Ammon's horn (tissue), 1 donor: ENCODE data around the gene SLC9A8.

ENCODE experiments used
- DNase-seq: peaks from one replicate; pipeline ENCODE4 v3.0.0-alpha.2; 2016; ENCODE audit warnings: low spot score

Gene SLC9A8

DNA sequence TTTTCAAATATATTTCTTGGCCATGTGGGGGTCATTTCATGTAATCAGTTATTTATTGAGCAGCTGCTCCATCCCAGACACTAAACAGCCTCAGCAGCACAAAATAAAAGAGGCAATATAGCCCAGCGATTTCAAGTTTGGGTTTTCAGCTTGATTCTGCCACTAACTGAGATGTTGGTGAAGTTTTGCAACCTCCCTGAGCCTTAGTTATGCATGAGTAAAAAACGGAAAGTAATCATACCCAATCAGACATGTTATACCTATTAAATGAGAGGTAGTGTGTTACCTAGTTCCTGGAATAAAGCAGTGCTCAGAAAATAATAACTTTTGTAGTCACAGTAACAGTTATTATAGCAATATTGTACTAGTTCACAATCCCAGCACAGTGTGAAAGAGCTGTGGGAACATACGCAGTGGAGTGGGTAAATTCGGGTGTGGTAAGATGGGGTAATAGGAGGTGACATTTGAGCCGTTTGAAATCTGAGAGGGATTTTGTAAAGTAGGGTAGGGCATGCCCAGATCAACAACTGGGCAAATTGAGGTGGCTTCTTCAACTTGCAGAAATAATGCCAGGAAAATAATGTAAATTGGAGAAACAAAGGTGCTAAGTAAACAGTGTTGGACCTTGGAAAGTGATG, 1.5 kb downstream of the SLC9A8 start:
- DNase-seq = no peak

DNA sequence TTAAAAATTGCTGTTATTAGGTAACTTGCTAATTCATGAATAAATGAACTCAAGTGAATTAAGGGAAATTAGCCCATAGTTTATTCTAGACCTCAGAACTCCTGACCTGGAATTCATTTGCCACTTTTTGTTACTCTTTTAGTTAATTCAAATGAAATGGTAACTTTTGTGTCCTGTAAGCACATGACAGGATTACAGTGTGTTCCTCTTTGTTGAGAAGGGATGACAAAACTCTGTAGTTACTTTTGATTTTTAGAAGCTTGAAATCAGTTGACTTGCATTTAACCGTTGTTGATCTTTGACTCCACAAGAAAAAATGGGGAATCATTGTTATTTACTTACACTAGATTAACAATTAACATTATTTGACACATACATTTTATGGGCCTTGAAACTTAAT, 6.2 kb downstream of the SLC9A8 start:
- DNase-seq = no peak

DNA sequence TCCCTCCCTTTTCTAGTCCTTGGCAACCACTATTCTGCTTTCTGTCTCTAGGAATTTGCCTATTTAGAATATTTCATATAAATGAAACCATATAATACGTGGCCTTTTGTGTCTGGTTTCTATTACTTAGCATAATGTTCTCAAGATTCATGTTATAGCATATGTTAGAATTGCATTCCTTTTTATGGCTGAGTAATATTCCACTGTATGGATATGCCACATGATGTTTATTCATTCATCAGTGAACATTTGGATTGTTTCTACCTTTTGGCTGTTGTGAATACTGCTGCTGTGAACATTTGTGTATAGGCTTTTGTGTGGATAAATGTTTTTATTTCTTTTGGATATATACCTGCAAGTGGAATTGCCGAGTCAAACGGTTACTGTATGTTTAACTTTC, 7.1 kb downstream of the SLC9A8 start:
- no peak for DNase-seq

DNA sequence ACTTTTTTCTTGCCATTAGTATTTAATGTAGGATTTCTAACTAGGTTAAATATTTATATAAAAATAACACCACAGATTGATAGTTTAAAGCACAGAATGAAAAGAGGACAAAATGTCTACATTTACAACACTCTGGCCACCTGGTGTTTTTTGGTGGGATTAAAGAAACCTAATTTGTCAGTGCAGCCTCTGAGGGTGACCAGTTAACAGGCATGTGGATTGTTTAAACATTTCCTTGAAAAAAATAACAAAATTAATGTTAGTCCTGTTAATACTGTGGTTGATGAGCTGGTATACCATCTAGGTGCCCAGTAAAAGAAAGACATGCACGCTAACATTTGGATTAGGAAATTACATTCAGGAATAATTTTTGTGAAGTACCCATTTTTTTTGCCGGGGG, 8.8 kb downstream of the SLC9A8 start:
- no peak for DNase-seq

DNA sequence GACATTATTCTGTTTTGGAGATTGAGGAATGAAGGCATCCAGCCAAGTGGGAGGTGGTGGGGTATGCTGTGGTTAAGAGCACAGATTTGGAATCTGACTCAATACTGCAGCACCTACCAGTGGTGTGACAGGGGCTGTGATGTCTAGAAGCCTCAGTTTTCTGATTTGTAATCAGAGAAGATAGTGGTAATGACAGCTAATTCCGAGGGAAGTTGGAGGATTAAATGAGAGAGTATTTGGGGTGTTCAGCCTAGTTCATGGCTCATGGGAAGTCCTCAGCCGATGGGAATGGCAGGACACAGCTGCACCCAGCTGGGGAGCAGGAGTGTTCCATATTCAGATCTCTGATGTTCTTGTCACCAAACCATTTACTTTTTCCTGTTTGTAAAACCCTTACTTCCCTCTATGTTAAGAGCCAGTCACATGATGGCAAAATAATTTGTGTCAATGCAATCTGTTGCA, 9.3 kb downstream of the SLC9A8 start:
- DNase-seq = peak; percentile 35

DNA sequence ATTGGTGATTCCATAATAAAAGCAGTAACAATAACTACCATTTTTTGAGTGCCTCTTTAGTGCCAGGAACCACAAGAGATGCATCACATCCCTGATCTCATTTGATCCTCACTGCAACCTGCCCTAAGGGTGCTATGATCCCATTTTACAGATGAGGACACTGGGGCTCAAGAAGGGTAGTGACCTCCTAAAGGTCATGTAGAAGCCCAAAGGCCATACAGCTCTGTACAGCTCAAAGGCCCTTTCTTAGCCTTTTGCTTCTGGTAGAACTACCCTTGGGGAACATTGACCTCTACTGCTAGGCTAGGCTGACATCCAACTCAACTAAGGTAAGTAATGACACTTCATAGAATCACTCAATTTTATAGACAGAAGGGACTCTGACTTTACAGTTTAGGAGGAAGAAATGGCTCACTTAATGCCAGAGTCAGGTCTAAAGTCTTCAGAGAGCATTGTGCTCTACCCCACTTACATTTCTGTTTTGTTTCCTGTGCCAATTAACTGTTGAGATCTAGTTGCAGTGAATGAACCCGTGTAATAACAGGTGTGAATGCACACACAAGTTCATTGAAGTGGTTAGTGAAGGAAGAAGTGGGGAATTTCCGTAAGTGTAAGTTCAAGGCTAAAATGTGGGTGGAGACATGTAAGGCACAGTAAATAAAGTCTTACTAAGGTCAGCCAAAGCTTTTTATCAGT, 10.7 kb downstream of the SLC9A8 start:
- DNase-seq = no peak

DNA sequence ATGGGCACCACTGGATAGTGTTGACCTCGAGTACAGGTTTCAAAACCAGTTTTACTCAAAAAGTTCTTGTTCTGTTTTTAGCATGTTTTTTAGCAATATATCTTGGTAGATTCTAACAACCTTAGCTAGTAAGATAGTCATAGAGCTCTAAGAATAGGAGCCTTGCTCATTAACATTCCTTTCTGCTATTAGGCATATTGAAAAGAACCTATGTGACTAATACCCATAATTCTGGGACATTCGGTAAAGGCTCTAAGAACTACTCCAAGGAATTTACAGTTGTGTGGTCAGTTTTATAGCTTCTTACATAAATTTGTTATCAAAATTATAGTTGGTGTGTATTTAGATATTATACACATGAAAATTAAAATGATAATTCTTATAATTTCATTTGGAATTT, 11.6 kb downstream of the SLC9A8 start:
- DNase-seq = no peak

DNA sequence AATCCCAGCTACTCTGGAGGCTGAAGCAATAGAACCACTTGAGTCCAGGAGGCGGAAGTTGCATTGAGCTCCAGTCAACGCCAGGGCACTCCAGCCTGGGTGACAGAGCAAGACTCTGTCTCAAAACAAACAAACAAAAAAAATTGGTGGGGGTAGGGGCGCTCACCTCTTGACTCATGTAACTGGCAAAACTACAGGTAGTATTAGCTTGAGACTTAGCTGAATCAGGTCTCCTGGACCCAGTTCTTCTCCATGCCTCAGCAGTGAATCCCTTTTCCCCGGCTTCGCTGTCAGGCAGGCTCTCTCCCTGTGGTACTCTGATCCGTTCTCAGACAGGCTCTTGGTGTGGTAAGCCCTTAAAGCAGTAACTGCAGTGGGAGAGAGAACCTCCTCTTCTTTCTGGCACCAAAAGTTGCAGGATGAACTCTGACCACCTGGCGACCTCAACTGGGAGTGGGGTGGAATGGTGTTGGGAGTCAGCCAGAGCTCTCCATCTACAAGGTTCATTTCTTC, 12.9 kb downstream of the SLC9A8 start:
- no peak for DNase-seq

DNA sequence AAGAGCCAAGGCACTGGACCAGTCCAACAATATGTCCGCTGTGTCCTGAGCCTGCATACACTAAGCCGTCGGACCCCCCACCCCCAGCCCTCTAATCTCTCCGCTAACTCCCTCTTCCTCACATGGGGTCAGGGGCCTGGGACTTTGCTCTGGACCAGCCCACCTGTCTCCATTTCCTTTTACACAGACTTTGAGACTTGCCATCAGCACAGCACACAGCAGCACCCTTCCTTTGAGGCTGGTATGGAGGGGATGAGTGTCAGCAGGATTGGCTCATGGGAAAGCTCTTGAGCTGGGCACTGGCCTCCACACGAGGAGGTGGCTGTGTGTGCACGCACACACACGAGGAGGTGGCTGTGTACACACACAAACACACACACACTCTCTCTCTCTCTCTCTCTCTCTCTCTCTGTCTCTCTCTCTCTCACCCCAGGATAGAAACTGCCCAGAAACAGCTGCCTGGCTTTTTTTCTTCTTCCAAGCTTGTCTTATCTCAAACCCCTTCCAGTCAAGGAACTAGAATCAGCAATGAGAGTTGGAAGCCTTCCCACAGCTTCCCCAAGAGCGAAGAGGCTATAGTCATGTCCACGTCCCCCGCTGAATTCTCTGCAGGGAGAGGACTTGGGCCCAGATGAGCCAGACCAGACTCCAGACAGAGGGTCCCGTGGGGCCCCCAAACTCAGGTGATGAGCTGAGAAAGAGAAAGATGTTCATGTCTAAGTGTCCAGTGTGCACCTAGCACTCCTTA, 18.6 kb downstream of the SLC9A8 start:
- no peak for DNase-seq

DNA sequence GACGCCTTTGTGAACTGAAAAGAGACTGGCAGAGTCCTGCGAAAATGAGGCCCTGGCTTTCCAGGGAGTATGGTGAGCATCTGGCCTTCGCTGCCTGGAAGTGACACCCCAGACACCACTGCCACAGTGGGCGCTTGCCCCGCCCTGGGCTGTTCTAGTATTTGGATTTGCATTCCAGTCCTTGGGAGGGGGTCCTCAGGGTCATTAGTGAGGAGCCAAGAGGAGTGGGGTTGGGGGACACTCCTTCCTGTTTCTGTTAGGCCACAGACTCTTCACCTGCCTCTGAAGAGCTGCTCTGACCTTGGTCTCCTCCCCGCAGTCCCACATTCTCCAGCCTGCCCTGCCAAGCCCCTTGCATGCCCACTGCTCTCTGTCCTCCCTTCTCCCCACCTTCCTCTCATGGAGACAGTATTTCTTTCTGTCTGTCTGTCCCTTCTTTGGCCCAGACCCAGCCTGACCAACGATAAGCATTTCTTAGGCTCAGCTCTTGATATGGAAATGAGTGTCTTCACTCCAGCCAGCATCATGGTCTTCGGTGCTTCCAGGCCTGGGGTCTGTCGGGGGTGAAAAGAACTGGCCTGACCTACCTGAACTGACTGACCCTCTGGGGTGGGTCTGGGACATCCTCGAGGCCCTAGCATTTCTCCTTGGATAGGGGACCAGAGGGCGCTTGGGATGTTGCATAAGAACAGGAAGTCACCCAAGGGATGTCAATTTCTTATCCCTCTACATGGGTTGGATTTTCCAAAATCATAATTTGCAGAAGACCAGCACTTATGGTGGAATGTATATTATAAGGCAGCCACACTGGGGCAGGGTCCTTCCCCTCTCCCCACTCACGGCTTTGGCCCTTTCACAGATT, 19.4 kb downstream of the SLC9A8 start:
- DNase-seq = no peak

DNA sequence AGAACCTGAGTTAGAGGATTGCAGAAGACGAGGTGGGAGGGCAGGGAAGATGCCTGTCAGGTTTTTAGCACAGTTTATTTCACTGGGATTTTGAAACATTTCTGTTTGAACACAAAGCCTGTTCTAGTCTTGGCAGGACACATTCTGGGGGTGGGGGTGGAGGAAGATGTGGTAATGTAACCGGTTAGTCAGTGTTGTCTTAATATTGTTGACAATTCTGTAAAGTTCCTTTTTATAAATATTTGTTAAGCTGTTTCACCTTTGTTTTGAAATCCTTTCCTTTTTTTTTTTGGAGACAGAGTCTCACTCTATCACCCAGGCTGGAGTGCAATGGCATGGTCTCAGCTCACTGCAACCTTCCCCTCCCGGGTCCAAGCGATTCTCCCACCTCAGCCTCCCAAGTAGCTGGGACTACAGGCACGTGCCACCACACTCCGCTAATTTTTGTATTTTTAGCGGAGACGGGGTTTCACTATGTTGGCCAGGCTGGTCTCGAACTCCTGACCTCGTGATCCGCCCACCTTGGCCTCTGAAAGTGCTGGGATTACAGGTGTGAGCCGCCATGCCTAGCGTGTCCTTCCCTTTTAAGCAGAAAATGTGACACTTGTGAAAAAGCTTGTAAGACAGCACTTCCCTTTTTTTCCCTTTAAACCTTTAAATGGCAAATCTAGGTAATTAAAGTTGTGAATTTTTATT, 20.2 kb downstream of the SLC9A8 start:
- peak; percentile 46 for DNase-seq

DNA sequence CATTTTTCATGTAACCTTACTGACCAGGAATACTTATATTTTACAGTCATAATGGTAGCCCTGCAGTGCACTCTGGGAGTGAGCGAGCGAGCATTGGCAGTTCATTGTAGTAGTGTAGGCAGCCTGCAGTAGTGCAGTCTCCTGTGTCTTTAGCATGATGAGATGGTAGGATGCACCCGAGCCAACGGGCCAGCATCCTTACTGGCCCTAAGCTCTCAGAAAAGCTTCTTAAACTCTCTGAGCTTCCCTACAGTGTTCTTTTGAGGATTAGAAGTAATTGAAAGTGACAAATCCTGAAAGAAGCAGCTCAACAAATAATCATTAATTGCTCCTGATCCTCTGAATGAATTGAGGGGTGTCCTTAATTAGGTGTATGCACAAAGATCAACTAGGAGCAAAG, 20.9 kb downstream of the SLC9A8 start:
- no peak for DNase-seq

DNA sequence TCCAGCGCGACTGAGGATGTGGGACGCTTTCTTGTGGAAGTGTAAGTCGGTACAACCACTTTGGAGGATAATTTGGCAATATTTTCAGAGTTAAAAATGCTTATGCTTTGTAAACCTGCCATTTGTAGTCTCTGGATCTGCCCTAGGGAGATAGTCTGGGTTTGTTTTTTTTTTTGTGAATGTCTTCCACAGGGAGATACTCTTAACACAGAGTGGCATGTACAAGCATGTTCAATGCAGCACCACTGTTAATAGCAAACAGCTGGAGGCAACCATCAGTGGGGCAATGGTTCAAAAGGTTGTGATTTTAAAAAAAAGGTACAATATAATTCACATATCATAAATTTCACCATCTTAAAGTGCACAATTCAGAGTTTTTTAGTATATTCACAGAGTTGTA, 22.4 kb downstream of the SLC9A8 start:
- no peak for DNase-seq

DNA sequence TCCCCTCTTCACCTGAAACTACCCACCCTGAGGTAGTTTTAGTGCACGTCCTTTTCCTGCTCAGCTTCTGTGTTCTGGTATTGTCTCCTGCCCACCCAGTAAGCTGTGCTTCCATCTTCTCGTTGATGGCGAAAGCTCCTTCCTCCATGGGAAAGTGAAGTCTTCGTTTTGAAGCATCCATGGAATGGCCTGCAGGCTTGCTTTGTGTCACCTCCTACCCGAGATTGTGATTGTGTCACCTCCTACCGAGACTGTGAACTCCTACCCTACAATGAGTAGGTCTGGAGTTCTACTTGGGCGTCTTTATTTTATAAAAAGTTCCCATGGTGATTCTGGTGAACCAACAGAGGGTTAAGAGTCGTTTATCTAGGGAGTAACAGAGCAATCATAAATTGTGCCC, 25.9 kb downstream of the SLC9A8 start:
- DNase-seq = no peak

DNA sequence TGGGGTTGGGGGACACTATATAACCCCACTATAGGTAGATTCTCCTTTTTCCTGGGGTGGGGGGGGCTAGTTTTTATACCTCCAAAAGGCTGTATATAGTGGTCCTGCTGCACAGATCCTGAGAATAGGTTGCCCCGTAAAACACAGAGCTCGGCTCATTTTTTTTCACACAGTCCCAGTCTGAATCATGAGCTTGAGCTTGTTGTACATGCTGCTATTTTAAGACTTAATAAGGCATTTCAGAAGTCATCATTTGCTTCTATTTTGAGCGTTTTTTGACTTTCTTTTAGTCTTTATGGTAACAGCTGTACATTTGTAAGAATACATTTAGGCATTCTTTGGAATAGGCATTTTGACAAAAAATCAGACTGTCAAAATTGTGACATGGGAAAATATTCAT, 30.5 kb downstream of the SLC9A8 start:
- no peak for DNase-seq

DNA sequence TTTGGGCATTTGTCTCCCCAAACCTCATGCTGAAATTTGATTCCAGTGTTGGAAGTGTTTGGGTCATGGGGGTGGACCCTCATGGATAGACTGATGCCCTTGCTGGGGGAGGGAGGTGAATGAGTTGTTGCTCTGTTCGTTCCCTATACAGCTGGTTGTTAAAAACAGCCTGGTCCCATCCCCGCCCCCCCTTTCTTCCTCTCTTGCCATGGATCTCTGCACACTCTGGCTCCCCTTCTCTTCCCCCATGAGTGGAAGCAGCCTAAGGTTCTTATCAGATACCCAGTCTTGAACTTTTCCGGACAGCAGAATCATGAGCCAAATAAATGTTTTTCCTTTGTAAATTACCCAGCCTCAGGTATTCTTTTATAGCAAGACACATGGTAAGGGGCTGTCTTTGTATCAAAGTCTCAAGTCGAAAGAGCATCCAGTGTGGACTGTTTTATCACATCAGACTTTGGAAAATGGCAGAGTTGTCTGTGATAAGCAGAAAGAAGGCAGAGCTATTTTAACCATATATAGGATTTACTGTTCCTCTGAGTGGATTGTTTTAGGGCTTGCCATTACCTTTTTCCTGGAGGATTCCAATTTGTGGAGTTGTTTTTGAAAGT, 31.2 kb downstream of the SLC9A8 start:
- DNase-seq = no peak

DNA sequence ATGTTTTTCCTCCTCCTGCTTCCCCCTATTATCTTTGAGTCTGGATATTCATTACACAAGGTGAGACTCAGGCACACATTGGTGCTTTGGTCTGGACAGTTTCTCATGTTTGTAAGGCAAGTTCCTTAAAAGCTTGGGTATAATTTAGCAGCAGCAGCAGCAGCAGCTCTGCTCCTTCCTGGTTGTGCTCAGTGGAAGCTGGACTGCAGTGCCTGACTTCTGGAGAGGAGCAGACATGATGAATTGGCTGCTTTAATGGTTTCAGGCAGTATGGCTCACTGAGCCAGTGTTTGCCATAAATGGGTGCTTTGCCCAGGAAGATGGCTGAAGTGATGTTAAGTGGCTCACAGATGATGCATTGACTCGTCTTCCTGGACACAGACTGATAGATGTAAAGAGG, 32.4 kb downstream of the SLC9A8 start:
- DNase-seq = no peak

DNA sequence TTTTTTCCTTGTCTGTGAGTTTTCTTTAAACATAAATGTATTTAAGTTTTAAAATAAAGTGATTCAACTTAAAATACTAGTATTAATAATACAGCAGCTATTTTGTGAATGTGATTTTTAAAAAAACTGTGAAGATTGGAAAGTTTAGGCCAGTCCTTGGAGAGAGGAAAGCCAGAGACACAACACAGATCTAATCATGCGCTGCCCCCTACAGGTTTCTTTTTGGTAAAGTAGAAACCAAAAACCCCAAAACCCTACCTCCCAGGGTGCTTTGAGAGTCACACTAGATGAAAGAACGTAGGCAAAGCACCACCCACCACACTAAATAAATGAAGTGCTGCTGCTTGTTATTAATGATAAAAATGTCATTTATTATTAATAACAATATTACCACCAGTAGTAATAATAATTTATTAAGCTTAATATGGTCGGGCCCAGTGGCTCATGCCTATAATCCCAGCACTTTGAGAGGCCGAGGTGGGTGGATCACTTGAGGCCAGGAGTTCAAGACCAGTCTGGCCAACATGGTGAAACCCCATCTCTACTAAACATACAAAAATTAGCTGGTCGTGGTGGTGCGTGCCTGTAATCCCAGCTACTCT, 33.7 kb downstream of the SLC9A8 start:
- peak; percentile 52 for DNase-seq

DNA sequence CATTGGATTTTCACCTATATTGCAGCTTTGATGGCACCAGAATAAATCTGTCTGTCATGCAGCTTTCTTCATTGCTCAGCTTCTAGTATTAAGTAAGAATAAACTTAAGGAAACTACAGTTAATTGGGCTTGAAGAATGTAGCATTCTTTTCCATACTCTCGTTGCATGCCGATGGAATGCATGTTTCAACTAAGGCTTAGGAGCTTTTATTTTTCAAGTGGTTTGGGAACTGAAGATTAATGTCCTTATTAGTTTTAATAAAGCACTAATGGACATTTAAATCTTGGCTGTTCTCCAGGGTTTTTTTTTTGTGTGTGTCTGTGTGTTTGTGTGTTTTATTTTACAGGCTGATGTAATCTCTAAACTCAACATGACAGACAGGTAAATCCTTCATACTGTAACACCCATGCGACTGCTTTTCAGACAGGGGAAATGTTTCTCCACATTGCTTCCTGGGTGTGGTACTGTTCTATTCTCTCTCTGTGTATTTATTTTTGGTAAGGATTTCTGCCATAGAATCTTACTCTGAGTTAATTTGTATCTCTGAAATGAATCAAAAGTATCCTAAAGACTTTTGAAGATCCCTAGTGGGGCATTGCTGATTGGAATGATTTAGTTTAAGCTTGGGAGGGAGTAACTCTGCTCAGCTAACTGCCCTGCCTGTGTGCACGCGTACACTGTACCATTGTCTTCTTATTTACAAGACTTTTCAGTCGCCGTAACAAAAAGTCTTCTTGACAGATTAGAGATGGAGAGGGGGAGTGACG, 38.0 kb downstream of the SLC9A8 start:
- DNase-seq = peak; percentile 36

DNA sequence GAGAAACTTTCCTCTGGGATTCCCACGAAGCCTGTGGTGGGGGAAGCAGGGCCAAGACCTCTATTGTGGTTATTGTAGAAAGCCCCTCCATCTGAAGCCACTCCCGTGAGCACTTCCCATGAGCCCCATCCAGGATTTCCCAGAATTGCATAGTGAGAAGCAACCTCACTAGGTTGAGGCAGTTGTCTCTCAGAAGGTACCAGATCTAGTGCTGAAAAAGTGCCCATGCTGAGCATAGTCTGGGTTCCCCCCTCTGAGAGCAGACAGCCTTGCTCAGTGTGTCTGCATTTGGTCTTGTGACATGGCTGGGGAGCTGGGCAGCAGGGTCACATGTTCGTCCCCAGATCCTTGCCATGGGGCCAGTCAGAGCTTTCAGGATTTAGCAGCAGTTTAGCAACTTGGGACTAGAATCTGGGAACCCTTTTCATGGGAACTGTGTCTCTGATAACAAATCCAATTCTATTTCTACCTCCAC, 38.6 kb downstream of the SLC9A8 start:
- DNase-seq = peak; percentile 87
